Choroid plexus epithelial cell (primary cell): ENCODE measurements around the gene CTDSP2.

Experiments
- DNase-seq: peaks from one replicate; pipeline ENCODE4 v3.0.0-alpha.2; 2010; ENCODE audit warnings: low read depth
- H3K4me3 ChIP-seq: 2 replicates; pipeline ENCODE4 v1.5.1; 2011; ENCODE audit warnings: low read depth, mild to moderate bottlenecking, control low read depth, low read length, moderate library complexity
- TF ChIP-seq, protein P1 (sequence below): conservative IDR thresholded peaks from 2 replicates; pipeline ENCODE4 v1.5.1; 2011; ENCODE audit warnings: low read depth, mild to moderate bottlenecking, control low read depth, inconsistent platforms, low read length, moderate library complexity

CTDSP2 gene

DNA sequence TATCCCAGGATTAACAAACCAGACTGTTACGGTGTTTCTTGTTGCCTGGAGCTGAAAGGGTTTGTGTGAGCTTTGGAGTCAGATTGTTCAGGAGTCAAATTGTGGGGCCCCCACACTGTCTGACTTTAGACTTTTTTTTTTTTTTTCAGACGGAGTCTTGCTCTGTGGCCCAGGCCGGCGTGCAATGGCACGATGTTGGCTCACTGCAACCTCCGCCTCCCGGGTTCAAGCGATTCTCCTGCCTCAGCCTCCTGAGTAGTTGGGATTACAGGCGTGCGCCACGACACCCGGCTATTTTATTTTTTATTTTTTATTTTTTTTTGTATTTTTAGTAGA lies 63.1 kb downstream of the CTDSP2 start:
- H3K4me3 ChIP-seq = peak overlapping the region; percentile 91
- TF ChIP-seq, protein P1, sequence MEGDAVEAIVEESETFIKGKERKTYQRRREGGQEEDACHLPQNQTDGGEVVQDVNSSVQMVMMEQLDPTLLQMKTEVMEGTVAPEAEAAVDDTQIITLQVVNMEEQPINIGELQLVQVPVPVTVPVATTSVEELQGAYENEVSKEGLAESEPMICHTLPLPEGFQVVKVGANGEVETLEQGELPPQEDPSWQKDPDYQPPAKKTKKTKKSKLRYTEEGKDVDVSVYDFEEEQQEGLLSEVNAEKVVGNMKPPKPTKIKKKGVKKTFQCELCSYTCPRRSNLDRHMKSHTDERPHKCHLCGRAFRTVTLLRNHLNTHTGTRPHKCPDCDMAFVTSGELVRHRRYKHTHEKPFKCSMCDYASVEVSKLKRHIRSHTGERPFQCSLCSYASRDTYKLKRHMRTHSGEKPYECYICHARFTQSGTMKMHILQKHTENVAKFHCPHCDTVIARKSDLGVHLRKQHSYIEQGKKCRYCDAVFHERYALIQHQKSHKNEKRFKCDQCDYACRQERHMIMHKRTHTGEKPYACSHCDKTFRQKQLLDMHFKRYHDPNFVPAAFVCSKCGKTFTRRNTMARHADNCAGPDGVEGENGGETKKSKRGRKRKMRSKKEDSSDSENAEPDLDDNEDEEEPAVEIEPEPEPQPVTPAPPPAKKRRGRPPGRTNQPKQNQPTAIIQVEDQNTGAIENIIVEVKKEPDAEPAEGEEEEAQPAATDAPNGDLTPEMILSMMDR = no peak
- DNase-seq = no peak

DNA sequence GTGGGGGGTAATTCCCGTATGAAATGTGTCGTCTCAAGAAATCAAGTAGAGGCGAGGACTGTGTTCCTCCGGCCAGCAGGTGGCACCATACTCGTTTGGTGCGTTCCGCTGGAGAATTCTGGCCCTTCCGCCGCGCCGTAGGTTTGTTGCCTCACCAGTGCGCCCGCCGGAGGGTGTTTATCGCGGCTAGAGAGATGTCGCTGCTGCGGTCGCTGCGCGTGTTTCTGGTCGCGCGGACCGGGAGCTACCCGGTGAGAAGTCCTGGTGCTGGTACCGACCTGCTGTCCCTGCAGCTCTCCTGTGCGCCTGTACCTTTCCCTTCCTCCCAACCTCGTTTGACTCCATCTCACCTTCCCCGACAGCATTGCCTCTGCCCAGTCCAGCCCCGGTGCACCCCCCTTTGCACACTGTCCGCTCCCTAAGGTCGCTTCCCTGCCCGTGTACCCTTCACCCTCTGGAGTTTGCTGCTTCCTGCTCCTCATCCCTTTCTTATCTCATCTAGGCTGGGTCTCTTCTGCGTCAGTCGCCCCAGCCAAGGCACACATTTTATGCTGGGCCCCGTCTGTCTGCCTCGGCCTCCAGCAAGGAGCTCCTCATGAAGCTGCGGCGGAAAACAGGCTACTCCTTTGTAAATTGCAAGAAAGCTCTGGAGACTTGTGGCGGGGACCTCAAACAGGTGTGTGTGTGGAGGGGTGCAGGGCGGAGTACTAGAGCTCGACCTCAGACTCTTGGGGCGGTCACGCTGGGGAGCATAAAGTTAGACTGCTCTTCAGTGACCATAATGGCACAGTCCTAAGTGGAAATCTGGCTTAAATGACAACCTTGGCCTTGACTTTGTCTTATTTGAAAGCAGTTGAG lies 63.7 kb downstream of the CTDSP2 start, which contains the start of gene TSFM:
TSS of gene TSFM (plus strand) at position 180 of the 858 bp plus-strand sequence. CDS start at position 195, 15 bp downstream.
- peak; percentile 96 for DNase-seq
- peak within 1 kb of the TSS; percentile 91 for H3K4me3 ChIP-seq
- TF ChIP-seq, protein P1 = peak; percentile 89

DNA sequence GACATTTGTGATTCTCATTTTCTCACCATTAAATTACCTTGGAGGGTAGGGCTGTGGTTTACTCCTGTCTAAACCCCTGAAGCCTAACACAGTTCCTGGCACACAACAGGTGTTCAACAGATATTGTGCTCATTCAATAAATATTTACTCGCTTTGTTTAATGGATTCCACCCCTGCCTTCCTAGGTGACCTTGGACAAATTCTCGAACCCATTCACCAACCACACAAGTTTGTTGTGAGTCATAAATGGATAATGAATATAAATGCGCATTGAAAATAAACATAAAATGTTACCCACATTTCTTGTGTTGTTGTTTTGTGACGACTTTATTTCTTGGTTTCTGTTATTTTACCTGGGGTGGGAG lies 64.3 kb downstream of the CTDSP2 start:
- DNase-seq = no peak
- TF ChIP-seq, protein P1 = no peak
- H3K4me3 ChIP-seq = no peak overlapping the region

DNA sequence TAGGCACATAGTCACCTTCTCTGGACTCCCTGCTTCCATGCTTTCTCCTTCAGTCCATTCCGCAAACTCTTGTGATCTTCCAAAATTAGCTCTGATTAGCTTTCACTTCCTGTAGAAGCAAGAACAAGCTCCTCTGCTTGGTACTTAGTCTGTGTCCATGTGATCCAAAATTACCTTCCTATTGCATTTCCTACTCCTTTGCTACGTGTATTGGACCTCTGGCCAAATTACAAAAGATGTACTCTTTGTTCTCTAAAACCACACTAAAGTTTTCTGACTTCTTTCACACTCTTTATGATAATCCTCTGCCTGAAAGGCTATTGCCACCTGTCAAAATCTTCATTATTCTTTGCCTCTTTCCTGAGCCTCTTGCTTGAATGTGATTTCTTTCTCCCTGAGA lies 64.7 kb downstream of the CTDSP2 start:
- DNase-seq = no peak
- TF ChIP-seq, protein P1 = no peak
- H3K4me3 ChIP-seq = no peak overlapping the region

DNA sequence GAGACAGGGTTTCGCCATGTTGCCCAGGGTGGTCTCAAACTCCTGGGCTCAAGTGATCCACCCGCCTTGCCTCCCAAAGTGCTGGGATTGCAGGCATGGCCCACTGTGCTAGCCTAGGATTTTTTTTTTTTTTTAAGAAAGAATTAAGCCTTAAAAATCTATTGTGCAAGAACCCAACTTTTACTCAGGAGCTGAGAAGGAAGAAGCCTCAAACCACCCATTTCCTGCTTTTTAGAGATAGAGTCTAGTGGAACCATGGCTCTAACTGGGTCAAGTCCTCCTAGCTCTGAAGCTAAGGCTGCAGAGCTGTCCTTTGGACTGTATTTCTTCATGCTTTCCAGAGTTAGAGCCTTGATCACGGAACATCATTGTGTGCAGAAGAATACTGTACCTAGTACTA lies 65.3 kb downstream of the CTDSP2 start:
- DNase-seq = no peak
- TF ChIP-seq, protein P1 = no peak
- H3K4me3 ChIP-seq = no peak overlapping the region

DNA sequence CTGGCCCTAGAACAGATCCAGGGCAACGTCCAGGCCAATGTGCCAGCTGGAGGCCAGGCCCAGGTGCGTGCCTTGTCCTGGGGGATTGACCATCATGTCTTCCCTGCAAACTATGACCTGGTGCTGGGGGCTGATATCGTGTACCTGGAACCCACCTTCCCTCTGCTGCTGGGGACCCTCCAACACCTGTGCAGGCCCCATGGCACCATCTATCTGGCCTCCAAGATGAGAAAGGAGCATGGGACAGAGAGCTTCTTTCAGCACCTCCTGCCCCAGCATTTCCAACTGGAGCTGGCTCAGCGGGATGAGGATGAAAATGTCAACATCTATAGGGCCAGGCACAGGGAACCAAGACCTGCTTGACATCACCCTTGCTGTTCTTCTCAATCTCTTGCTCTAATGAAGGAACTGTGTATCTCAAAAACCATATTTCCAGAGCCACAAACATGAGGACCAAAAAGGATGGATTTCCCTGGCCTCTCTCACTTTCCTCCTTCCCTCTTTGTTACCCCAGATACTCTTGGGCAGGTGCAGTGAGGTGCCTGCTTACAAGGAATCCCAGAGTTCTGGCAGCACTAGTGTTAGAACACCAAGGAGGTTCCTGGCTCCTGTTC lies 66.1 kb downstream of the CTDSP2 start:
- no peak overlapping the region for H3K4me3 ChIP-seq
- no peak for DNase-seq
- TF ChIP-seq, protein P1 = no peak
